GM19193 (cell line): ENCODE data around the gene ALG2.

Experiments
- POLR2A ChIP-seq: IDR thresholded peaks from 4 replicates; pipeline ENCODE4 v1.6.1; 2011; ENCODE audit not compliant: insufficient read depth, insufficient read length; ENCODE audit errors: extremely low read depth

ALG2 gene

DNA sequence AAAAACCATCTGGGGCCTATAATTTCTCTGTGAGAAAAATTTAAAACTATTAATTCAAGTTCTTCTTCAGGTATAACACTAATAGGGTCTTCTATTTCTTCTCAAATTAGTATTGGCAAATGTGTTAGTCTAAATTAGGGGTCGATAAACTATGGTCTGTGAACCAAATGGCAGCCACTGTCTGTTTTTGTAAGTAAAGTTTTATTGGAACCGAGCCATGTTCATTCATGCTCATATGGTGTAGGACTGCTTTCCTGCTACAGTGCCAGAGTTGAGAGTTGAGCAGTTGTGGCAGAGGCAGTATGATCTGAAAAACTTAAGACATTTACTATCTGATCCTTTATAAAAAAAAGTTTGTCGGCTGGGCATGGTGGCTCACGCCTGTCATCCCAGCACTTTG is 29.4 kb upstream of the ALG2 start:
- TF ChIP-seq POLR2A: no peak

DNA sequence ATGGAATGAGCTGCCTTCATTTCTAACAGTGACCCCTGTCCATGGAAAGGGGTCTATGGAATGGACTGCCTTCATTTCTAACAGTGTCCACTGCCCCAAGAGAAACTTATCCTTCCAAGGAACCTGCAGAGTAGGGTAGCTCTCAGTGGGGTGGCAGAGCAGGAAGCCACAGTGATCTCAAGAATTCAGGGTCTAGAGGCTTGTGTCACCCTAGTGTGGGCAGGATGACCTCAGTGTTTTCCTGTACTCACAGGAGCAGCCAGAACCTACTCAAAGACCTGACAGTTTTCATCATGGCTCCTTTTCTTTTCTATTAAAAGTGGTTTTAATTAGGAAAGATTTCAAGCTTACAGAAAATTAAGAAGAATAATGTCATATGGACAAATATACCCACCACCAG is 27.9 kb upstream of the ALG2 start:
- no peak for TF ChIP-seq POLR2A

DNA sequence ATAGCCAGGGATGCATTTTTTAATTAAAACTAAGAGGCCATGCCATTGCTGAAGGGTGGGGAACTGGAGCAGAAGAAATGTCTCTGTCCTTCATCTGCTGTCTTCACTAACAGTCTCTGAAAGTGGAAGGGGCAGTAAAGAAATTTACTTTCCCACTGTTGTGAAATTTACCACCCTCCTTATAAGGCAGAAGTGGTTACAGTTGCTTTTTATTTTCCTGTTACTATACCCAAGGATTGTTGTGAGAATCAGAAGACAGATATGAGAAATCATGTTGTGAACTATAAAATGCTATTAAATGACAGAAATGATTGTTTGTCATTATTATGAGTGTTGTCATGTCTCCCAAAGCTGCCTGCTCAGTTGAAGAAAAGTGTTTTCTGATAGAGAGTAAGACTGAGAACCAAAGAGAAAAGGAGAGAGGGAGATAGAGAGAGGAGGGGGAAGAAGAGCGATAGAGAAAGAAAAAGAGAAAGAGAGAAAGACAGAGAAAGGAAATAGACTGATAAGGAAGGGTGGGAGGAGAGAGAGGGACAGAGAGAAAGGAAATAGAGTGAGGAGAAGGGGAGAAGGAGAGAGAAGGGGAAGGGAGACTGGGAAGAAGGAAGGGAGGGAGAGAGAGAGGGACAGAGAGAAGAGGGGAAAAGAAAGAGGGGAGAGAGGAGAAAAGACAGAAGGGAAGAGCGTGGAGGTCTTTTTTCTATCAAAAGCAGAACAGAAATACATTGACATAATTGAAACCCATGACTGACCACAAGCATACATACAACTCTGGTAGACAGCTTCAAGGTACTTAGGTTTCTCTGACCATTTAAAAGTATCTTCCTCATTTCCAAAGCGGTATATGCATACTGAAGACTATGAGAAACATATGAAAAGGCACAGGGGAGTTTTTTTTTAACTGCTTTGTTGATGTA is 22.9 kb upstream of the ALG2 start:
- no peak for TF ChIP-seq POLR2A

DNA sequence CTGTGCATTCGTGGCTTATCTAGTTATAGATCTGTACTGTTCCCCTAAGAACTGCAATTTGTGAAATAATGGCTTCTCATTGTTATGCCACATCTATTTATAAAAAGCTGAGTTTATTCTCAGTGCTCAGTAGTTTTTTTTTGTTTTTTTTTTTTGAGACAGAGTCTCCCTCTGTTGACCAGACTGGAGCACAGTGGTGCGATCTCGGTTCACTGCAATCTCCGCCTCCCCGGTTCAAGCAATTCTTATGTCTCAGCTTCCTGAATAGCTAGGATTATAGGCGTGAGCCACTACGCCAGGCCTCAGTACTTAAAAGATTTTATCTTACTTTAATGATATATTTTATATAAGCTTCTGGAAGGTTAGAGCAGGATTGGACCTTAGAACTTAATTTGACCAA is 19.4 kb upstream of the ALG2 start:
- TF ChIP-seq POLR2A: no peak

DNA sequence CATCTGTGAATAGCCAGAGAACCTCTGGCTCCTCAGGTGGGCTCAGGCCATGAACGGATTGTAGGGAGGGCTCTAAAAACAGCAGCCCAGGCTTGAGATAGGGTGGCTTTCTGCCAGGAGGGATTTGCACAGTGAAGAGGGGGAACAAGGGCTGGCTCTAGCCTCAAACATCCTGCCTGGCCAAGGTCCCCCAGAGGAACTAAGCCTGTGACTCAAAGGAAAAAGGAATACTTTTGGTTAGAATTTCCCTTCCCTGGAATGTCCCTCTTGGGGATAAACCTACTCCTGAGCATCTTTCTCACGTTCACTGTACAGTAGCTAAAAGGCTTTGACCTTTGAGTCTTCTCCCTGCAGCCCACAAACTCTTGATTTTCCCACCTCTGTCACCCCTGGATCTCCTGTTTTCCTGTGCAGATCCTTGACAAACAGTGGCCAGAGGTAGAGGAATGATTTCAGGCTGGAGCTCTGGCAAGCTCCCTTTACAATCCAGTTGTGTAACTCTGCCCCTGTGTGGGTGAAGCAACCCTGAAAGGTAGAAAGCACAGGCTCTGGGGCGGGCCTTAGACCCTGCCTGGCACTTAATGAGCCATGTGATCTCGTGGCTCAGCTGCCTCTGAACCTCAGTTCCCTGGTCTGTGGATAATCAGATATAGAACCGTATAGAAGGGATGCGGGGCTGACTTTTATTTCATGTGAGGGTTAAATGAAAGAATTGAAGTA is 17.8 kb upstream of the ALG2 start:
- TF ChIP-seq POLR2A: no peak

DNA sequence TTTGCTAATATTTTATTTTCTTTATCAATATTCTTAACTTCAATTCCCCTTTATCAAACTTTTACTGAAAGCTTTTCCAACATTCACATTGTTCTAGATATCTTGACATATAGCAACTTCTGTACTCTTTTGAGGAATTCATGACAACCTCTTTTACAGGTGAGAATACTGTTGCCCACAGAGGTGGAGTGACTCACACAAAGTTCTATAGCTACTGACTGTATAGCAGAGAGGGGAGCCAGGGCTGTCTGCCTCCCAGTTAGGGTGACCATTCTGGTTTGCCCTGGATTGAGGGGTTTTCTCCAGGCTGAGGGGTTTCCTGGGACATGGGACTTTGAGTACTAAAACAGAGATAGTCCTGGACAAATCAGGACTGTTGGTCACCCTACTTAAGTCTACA is 16.6 kb upstream of the ALG2 start:
- TF ChIP-seq POLR2A: no peak

DNA sequence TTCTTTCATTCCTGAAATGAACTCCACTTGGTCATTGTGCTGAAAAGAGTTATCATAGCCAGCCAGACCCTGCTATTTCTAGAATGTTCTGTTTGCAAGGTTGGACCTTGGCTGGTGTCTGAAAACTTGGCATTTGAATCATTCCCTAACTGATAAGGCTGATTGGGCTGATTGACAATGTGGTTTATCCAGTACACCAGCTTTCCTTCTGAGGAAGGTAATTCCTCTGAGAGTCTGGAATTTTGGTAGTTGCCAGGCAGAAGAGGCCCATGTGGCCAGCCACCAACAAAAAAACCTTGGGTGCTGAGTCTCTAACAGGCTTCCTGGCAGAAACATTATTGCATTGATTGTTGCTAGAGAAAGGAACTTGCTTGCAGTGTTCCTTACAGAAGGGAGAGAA is 15.6 kb upstream of the ALG2 start:
- TF ChIP-seq POLR2A: no peak

DNA sequence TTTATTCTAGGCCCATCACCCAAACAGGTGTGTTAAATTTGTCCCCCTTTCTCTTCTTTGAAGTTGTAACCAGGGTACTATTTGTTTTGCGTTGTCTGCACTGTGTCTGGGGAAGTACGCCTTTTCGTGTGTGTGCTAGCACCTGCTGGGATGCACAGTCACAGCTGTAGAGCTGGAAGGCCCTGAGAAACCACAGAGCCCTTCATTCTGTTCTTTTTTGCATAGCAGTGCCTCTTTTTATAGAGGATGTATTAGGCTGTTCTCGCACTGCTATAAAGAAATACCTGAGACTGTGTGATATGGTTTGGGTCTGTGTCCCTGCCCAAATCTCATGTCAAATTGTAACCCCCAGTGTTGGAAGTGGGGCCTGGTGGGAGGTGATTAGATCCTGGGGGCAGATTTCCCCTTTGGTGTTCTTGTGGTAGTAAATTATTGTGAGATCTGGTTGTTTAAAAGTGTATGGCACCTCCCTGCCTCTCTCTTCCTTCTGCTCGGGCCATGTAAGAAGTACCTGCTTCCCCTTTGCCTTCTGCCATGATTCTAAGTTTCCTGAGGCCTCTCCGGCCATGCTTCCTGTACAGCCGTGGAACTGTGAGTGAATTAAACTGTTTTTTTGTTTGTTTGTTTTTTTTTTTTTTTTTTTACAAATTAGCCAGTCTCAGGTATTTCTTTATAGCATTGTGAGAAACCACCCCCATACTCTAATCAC is 14.3 kb upstream of the ALG2 start:
- peak; percentile 29 for TF ChIP-seq POLR2A

DNA sequence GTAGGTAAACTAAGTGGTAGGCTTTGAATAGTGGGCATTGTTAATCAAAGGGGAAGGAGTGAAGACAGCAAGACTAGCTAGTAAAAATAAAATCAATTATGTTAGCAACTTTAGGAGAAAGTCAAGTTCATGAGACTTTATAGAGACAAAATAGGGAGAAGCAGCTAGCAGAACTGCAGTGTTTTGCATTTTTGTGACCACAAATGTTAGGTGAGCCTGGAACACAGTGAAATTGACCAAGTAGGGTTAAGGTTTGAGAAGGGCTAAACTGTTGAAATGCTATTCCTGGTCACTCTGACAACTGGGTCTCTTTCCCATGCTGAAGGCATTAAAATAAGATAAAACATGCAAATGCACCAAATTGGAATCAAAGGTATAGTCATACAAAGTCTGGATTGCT is 13.3 kb upstream of the ALG2 start:
- TF ChIP-seq POLR2A: no peak

DNA sequence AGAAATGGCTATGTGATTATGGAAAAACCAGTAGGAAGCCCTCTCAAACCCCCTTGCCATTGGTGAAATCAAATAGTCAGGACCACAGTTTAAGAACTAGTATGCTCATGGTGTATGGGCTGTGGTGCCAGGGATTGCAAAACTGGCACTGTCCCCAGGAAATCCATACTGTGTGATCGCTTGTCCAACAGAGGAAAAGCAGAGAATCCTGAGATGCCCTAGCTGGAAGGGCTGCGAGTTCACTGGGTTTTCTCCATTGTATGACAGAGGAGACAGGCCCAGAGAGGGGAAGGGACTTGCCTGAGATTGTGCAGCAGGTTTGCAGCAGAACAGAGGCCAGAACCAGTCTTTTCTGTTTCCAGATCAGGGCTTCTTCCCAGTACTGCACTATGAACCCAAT is 12.9 kb upstream of the ALG2 start:
- TF ChIP-seq POLR2A: no peak

DNA sequence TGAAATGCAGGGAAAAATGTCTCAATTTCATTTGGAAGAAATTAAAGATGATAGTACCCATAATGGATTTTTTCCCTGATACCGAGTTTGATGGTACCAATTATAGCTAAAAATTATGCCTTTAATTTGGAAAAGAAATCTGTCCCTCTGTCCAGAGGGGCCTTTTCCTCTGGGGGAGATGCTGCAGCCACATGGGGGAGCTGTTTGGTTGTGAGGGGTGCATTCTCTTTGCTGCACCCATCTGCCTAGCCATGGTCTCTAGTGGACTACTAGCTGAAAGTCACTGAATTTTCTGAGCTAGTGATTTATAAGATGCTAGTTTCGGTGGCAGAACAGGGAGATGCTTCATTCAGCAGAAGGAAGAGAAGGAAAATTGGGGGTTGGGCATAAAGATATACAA is 10.0 kb upstream of the ALG2 start:
- no peak for TF ChIP-seq POLR2A

DNA sequence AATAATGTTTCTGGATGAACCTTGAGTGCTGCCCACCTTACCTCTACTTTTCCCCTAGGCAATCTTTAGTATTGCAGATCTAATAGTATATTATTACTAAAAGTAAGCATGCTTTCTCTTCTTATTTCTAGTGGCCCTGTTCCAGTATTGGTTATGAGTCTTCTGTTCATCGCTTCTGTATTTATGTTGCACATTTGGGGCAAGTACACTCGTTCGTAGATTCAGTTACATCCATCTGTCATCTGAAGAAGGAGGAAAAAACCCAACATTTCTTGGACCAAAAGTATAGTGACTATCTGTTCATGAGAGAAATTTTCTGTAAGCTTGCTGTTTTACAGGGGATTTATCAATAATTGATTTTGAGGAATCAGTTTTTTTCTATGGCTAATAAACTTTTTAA is 8.5 kb upstream of the ALG2 start:
- no peak for TF ChIP-seq POLR2A

DNA sequence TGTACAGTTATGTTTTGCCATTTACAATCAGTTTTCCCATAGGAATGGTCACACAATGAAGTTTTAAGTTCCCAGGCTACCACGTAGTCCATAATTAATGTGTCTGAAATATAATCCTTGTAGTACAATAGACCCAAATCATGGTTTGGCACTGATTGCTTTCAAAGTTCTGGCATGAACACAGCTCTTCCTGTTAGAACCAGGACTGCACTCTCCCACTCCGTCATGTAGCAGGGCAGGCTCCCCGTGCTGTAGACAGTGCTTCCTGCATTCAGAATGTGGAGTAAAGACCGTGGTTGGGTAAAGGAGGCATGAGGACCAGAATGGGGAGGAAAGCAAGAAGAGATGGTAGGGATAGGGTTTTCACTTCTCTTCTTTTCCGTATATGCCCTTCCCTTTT is 4.3 kb upstream of the ALG2 start:
- no peak for TF ChIP-seq POLR2A

DNA sequence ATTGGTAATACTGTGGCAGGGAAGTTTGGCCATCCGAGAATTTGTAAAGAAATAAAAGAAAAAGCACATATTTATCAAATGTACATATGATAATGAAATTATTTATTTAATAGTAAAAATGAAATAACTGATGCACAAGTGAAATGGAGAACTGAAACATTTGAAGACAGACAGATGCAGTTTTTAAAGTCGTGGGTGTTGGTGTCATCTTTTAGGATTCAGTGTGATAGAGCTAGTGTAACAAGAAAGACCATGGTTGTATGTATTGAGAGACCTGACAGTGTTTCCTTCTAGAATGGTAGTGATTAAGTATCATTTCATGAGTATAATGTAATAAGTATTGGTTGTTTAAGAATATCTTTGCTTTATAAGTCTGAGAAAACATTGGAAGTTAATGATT is 2.7 kb upstream of the ALG2 start:
- TF ChIP-seq POLR2A: no peak
